GM12878 (cell line): ENCODE measurements around the gene SLC13A3. TPM values are rescaled to one million over a fixed set of nuclear protein-coding genes. Genes with fewer than 3 reads are reported as not detected.

ENCODE experiments used
- ATAC-seq: fragments of 200-7000 bp; cut with Tn5 transposase; 3 replicates; pipeline ENCODE4 v1.9.1; 2020; ENCODE audit warnings: mild to moderate bottlenecking, moderate library complexity
- BruUV-seq: library from RNA; stranded (reverse); fragments of 400-500 nt; replicated peaks from 2 replicates; lab custom pipeline; 2021; lab: Mats Ljungman, UMichigan
- CTCF ChIA-PET: fragments of 300-600 bp; sonication (Branson Sonifier 250); formaldehyde crosslinking; extraction: SDS; loops from one replicate; lab custom pipeline; 2021; ENCODE audit warnings: inconsistent platforms; lab: Yijun Ruan, JAX
- POLR2A ChIA-PET: fragments of 350-600 bp; formaldehyde crosslinking; extraction: SDS; loops from one replicate; lab custom pipeline; 2021; ENCODE audit warnings: inconsistent platforms; lab: Charles Lee
- RAD21 ChIA-PET: fragments of 300-600 bp; sonication (Branson Sonifier 250); formaldehyde crosslinking; loops from one replicate; lab custom pipeline; 2023; ENCODE audit warnings: antibody characterized with exemption; ENCODE audit not compliant: unreplicated experiment; lab: Charles Lee
- SMC1A ChIA-PET: fragments of 300-600 bp; sonication (Branson Sonifier 250); formaldehyde crosslinking; loops from one replicate; lab custom pipeline; 2023; ENCODE audit not compliant: unreplicated experiment, uncharacterized antibody; lab: Charles Lee
- DNase-seq: peaks from one replicate; pipeline ENCODE4 v3.0.0-alpha.2; 2011; ENCODE audit warnings: low read depth, low spot score
- FAIRE-seq: peaks from 3 replicates; lab custom pipeline; 2011; peaks lifted over from hg19 to GRCh38; lab: Jason Lieb, UNC
- H2AFZ ChIP-seq: 2 replicates; pipeline ENCODE4 v1.6.0; 2011; ENCODE audit warnings: low read depth, low read length, control low read depth; ENCODE audit not compliant: control insufficient read depth
- H3K27ac ChIP-seq: 2 replicates; pipeline ENCODE4 v1.5.1; 2011; ENCODE audit warnings: control low read depth; ENCODE audit not compliant: control insufficient read depth, insufficient read depth
- H3K27me3 ChIP-seq, 2 experiments: replicated peaks in 1 of 2; 2 replicates each; pipeline versions ENCODE4 v1.6.0 to v1.6.1; 2011; ENCODE audit warnings: low read length in 1 of 2; ENCODE audit not compliant: control insufficient read depth in 2 of 2, insufficient read depth in 2 of 2
- H3K36me3 ChIP-seq, 2 experiments: 2 replicates each; pipeline ENCODE4 v1.5.1; 2011; ENCODE audit warnings: low read length in 1 of 2; ENCODE audit not compliant: control insufficient read depth in 2 of 2, insufficient read depth in 2 of 2
- H3K4me1 ChIP-seq: 2 replicates; pipeline ENCODE4 v1.6.1; 2011; ENCODE audit warnings: mild to moderate bottlenecking, low read length, moderate library complexity, mixed read lengths; ENCODE audit not compliant: control insufficient read depth, insufficient read depth
- H3K4me2 ChIP-seq: 2 replicates; pipeline ENCODE4 v1.6.0; 2011; ENCODE audit warnings: control low read depth; ENCODE audit not compliant: control insufficient read depth, insufficient read depth
- H3K4me3 ChIP-seq: fragments of 200-600 bp; sonication (generic); 2 replicates; pipeline ENCODE4 v1.5.1; 2016
- H3K79me2 ChIP-seq: 2 replicates; pipeline ENCODE4 v1.6.0; 2011; ENCODE audit warnings: low read length; ENCODE audit not compliant: control insufficient read depth, insufficient read depth
- H3K9ac ChIP-seq: 2 replicates; pipeline ENCODE4 v1.8.0; 2011; ENCODE audit warnings: low read length, control low read depth, mixed read lengths; ENCODE audit not compliant: control insufficient read depth, insufficient read depth
- H3K9me3 ChIP-seq: replicated peaks from 3 replicates; pipeline ENCODE4 v1.5.1; 2011; ENCODE audit warnings: mild to moderate bottlenecking, low read length; ENCODE audit not compliant: control insufficient read depth, insufficient read depth
- H4K20me1 ChIP-seq: 2 replicates; pipeline ENCODE4 v1.6.0; 2011; ENCODE audit not compliant: control insufficient read depth, insufficient read depth
- EED ChIP-seq: sonication (generic); IDR thresholded peaks from 2 replicates; pipeline ENCODE4 v1.6.1; 2016; ENCODE audit warnings: antibody characterized with exemption, low read depth
- FOS ChIP-seq: IDR thresholded peaks from 3 replicates; pipeline ENCODE4 v1.6.1; 2011; ENCODE audit warnings: borderline replicate concordance; ENCODE audit not compliant: insufficient read length; ENCODE audit errors: extremely low read depth
- PML ChIP-seq: IDR thresholded peaks from 2 replicates; pipeline ENCODE4 v1.6.1; 2012; ENCODE audit warnings: low read length, inconsistent platforms
- SREBF1 ChIP-seq: IDR thresholded peaks from 2 replicates; pipeline ENCODE4 v1.6.1; 2012; ENCODE audit warnings: mild to moderate bottlenecking, low read length
- TCF7 ChIP-seq: IDR thresholded peaks from 2 replicates; pipeline ENCODE4 v1.6.1; 2014; ENCODE audit warnings: antibody characterized with exemption, borderline replicate concordance
- ZBTB40 ChIP-seq: fragments of 450-650 bp; IDR thresholded peaks from 2 replicates; pipeline ENCODE4 v1.6.1; 2016; ENCODE audit warnings: mild to moderate bottlenecking, moderate library complexity, borderline replicate concordance
- WGBS: methylation state at CpG from one replicate; pipeline ENCODE4 v1.1.6; 2016; ENCODE audit warnings: low lambda C conversion rate; ENCODE audit not compliant: insufficient replicate concordance, insufficient coverage; ENCODE audit errors: missing lambda C conversion rate; 5-methylcytosine and 5-hydroxymethylcytosine counted together
- in situ Hi-C: fragments of 300-500 bp; cut with MboI; formaldehyde crosslinking; loops from 9 replicates; pipeline ENCODE4 v1.14.3; 2018; ENCODE audit warnings: mixed read lengths
- intact Hi-C: fragments of 100-400 bp; cut with micrococcal nuclease; formaldehyde crosslinking; loops from one replicate; pipeline ENCODE4 v1.14.2; 2022; ENCODE audit not compliant: unreplicated experiment
- polyA plus RNA-seq, 11 experiments: library from polyadenylated mRNA; depleted of rRNA in 4 of 11; unstranded in 6 of 11; stranded (reverse) in 5 of 11; fragments of >200 nt; fragmentation: Nextera tagmentation in 4 of 11; fragmentation: Illumina TruSeq in 1 of 11; extraction: Ambion mirVana in 4 of 11; extraction: Trizol in 1 of 11; gene quantifications; 1 replicate in 1 of 11; 2 replicates in 10 of 11; pipeline versions ENCODE4 v1.2.1 to v1.2.3, GENCODE V29; 2011 to 2016; ENCODE audit warnings: inconsistent platforms in 2 of 11, missing spikeins in 2 of 11, low read depth in 1 of 11
- total RNA-seq, 4 experiments: library from RNA; depleted of rRNA in 3 of 4; stranded (reverse); fragments of >200 nt in 3 of 4; fragmentation: Illumina TruSeq in 1 of 4; extraction: Trizol in 1 of 4; gene quantifications; 2 replicates each; pipeline versions ENCODE4 v1.2.1 to v1.2.3, GENCODE V29; 2013 to 2021

The SLC13A3 gene
- total and polyA plus RNA-seq, 10 of the 15 experiments (the other 5 are each of a cell fraction or from before 2014, with no cell fraction given) = 0.03 to 0.76 (median 0.07) TPM; not detected in 4

GRCh38 chr20:46663531-46663930, 12.3 kb upstream of the SLC13A3 start:
- FAIRE-seq = no peak
- intact Hi-C loops = no loop called here
- H4K20me1 ChIP-seq = no peaks in the 10 kb centered on the region
- H3K9me3 ChIP-seq = no peaks in the 10 kb centered on the region
- ChIA-PET SMC1A (no interaction called here), POLR2A (no interaction called here), CTCF (no interaction called here), RAD21 (no interaction called here)
- TF ChIP-seq EED (no peak), SREBF1 (no peak), FOS (no peak), TCF7 (no peak), ZBTB40 (no peak), PML (no peak)
- H3K36me3 ChIP-seq = no peaks in the 10 kb centered on the region
- in situ Hi-C loops = no loop called here
- no TSS peak for BruUV-seq
- H3K9ac ChIP-seq = no peak overlapping the region
- no peak for DNase-seq
- H2AFZ ChIP-seq = no peak overlapping the region
- no peaks in the 10 kb centered on the region for H3K4me1 ChIP-seq
- no peaks in the 10 kb centered on the region for H3K79me2 ChIP-seq
- 49% methylated on average over 3 of the region's 3 CpGs for WGBS
- H3K4me2 ChIP-seq = no peak overlapping the region
- H3K27me3 ChIP-seq = no peaks in the 10 kb centered on the region; a peak in 1 of 4 replicates
- H3K27ac ChIP-seq = no peak overlapping the region
- H3K4me3 ChIP-seq = no peak overlapping the region
- no peak for ATAC-seq
